MM.1S (cell line): ENCODE results near the gene PLS1.

Experiments used
- CTCF ChIP-seq: fragments of 300-600 bp; sonication (generic); IDR thresholded peaks from 2 replicates; pipeline ENCODE4 v1.5.1; 2016; ENCODE audit warnings: antibody characterized with exemption, low read length, mixed read lengths
- EZH2 ChIP-seq: fragments of 300-600 bp; sonication (generic); optimal IDR thresholded peaks from 2 replicates; pipeline ENCODE3; 2017; ENCODE audit warnings: low read depth, mild to moderate bottlenecking, antibody characterized with exemption, low read length, mixed read lengths
- EZH2phosphoT487 ChIP-seq: fragments of 300-600 bp; sonication (generic); IDR thresholded peaks from 2 replicates; pipeline ENCODE4 v1.6.1; 2018; ENCODE audit warnings: antibody characterized with exemption, low read length

GRCh38 chr3:142660383-142660782 lies 64.2 kb downstream of the PLS1 start:
- no peak for TF ChIP-seq EZH2phosphoT487
- TF ChIP-seq CTCF = no peak
- no peak for TF ChIP-seq EZH2
